SU-DHL-6 (cell line): ENCODE data around the gene SH3RF1.
A peak's percentile ranks its signal among the peaks of the same experiment; 100 is the strongest.

Experiments used
- H2AFZ ChIP-seq: fragments of 200-600 bp; sonication (generic); 2 replicates; pipeline ENCODE4 v1.6.1; 2014; ENCODE audit warnings: low read depth, mild to moderate bottlenecking, moderate library complexity, mixed read lengths, antibody characterized with exemption, low read length; ENCODE audit not compliant: severe bottlenecking
- H3F3A ChIP-seq: fragments of 200-600 bp; shearing (Covaris generic); 2 replicates; pipeline ENCODE4 v1.6.0; 2016; ENCODE audit warnings: antibody characterized with exemption, mild to moderate bottlenecking; ENCODE audit not compliant: insufficient read depth
- H3K27ac ChIP-seq: fragments of 200-600 bp; sonication (generic); 2 replicates; pipeline ENCODE4 v1.5.1; 2016; ENCODE audit warnings: low read depth, mild to moderate bottlenecking, low read length, moderate library complexity, mixed read lengths
- H3K27me3 ChIP-seq: fragments of 200-600 bp; sonication (generic), shearing (Covaris generic); 2 replicates; pipeline ENCODE4 v1.6.0; 2014; ENCODE audit warnings: mild to moderate bottlenecking, low read length
- H3K36me3 ChIP-seq: fragments of 200-600 bp; sonication (generic); 2 replicates; pipeline ENCODE4 v1.6.1; 2014; ENCODE audit warnings: mild to moderate bottlenecking, low read length, mixed read lengths
- H3K4me2 ChIP-seq: fragments of 300-600, 200-600 bp; shearing (Covaris generic), sonication (generic); 2 replicates; pipeline ENCODE4 v1.6.0; 2014; ENCODE audit warnings: low read length, low read depth, mild to moderate bottlenecking; ENCODE audit not compliant: poor library complexity, severe bottlenecking
- H3K4me3 ChIP-seq: fragments of 200-600 bp; sonication (generic); 2 replicates; pipeline ENCODE4 v1.5.1; 2014; ENCODE audit warnings: antibody characterized with exemption, low read length, mild to moderate bottlenecking, mixed read lengths; ENCODE audit not compliant: insufficient read depth, poor library complexity, severe bottlenecking
- H3K79me2 ChIP-seq: fragments of 200-600 bp; sonication (generic); 2 replicates; pipeline ENCODE4 v1.6.1; 2014; ENCODE audit warnings: mild to moderate bottlenecking, low read length, moderate library complexity; ENCODE audit not compliant: insufficient read depth
- H3K9ac ChIP-seq: fragments of 200-600 bp; sonication (generic); 2 replicates; pipeline ENCODE4 v1.7.0; 2014; ENCODE audit warnings: mild to moderate bottlenecking, low read length
- H3K9me2 ChIP-seq: fragments of 200-600 bp; sonication (generic); replicated peaks from 2 replicates; pipeline ENCODE4 v1.6.1; 2014; ENCODE audit warnings: low read length; ENCODE audit not compliant: insufficient read depth
- H3K9me3 ChIP-seq: fragments of 200-600 bp; sonication (generic); 2 replicates; pipeline ENCODE4 v1.6.1; 2014; ENCODE audit warnings: low read length, mixed read lengths; ENCODE audit not compliant: insufficient read depth
- H4K20me1 ChIP-seq: fragments of 200-600 bp; sonication (generic); 2 replicates; pipeline ENCODE4 v1.6.1; 2014; ENCODE audit warnings: low read depth, mild to moderate bottlenecking, antibody characterized with exemption, low read length, moderate library complexity, mixed read lengths
- EZH2phosphoT487 ChIP-seq: fragments of 200-600 bp; sonication (generic), shearing (Covaris generic); conservative IDR thresholded peaks from 2 replicates; pipeline ENCODE4 v1.6.1; 2018; ENCODE audit warnings: mild to moderate bottlenecking, antibody characterized with exemption, low read length, moderate library complexity, mixed read lengths
- TF ChIP-seq, protein P1 (sequence below): fragments of 200-600 bp; sonication (generic); IDR thresholded peaks from one replicate; pipeline ENCODE4 v1.5.1; 2017; ENCODE audit warnings: antibody characterized with exemption, mild to moderate bottlenecking, low read length, moderate library complexity; ENCODE audit not compliant: insufficient read depth, poor library complexity, severe bottlenecking

The SH3RF1 gene

DNA sequence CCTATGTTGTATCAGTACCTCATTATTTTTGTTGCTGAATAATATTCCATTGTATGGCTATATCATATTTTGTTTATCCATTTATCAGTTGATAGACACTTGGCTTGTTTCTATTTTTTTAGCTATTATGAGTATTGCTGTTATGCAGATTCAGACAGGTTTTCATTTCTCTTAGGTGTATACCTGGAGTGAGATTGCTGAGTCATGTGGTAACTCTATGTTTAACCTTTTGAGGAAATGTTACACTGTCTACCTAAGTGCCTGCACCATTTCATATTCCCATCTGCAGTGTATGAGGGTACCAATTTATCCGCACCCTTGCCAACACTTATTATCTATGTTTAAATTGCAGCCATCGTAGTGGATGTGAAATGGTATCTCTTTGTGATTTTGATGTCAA lies 43.0 kb upstream of the SH3RF1 start:
- H3K9ac ChIP-seq: no peak overlapping the region
- no peak overlapping the region for H3K4me3 ChIP-seq
- H3K27ac ChIP-seq: no peak overlapping the region
- no peaks in the 10 kb centered on the region for H3K27me3 ChIP-seq
- H3K36me3 ChIP-seq: no peaks in the 10 kb centered on the region
- no peaks in the 10 kb centered on the region for H3K9me3 ChIP-seq
- no peaks in the 10 kb centered on the region for H3F3A ChIP-seq
- H3K79me2 ChIP-seq: no peaks in the 10 kb centered on the region
- no peaks in the 10 kb centered on the region for H3K9me2 ChIP-seq
- no peaks in the 10 kb centered on the region for H4K20me1 ChIP-seq
- H3K4me2 ChIP-seq: no peak overlapping the region
- H2AFZ ChIP-seq: no peak overlapping the region
- TF ChIP-seq, protein P1, sequence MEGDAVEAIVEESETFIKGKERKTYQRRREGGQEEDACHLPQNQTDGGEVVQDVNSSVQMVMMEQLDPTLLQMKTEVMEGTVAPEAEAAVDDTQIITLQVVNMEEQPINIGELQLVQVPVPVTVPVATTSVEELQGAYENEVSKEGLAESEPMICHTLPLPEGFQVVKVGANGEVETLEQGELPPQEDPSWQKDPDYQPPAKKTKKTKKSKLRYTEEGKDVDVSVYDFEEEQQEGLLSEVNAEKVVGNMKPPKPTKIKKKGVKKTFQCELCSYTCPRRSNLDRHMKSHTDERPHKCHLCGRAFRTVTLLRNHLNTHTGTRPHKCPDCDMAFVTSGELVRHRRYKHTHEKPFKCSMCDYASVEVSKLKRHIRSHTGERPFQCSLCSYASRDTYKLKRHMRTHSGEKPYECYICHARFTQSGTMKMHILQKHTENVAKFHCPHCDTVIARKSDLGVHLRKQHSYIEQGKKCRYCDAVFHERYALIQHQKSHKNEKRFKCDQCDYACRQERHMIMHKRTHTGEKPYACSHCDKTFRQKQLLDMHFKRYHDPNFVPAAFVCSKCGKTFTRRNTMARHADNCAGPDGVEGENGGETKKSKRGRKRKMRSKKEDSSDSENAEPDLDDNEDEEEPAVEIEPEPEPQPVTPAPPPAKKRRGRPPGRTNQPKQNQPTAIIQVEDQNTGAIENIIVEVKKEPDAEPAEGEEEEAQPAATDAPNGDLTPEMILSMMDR: no peak
- no peak for TF ChIP-seq EZH2phosphoT487

DNA sequence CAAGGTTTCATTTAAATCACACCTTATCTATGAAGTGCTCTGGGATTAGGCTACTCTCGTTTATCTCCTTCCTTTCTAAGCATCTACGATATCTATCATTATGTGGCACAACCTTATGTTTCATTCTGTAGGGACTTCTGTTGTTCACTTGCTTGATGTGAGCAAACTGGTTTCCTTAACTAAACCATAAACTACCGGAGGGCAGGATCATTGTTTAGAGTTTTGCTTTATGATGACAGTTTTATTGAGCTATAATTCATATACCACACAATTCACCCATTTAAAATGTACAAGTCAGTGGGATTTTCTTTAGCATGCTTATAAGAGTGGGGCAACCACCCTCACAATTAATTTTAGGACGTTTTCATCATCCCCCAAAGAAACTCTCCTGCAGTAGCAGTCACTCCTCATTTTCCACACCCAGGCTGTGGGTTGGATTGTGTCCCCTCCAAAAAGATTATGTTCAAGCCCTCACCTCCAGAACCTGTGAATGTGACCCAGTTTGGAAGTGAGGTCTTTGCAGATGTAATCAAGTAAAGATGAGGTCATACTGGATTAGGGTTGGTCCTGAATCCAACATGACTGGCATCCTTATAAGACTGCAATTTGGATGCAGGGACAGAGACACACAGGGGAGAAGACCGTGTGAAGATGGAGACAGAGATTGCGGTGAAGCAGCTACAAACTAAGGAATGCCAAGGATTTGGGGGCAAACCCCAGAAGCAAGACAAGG lies 42.1 kb upstream of the SH3RF1 start:
- Histone ChIP-seq H2AFZ (no peak overlapping the region), H3K9me3 (no peaks in the 10 kb centered on the region), H3K27me3 (no peaks in the 10 kb centered on the region), H3K27ac (no peak overlapping the region), H3K79me2 (no peaks in the 10 kb centered on the region), H4K20me1 (no peaks in the 10 kb centered on the region), H3K4me3 (no peak overlapping the region), H3K9ac (no peak overlapping the region), H3K4me2 (no peak overlapping the region), H3K9me2 (no peaks in the 10 kb centered on the region), H3F3A (no peaks in the 10 kb centered on the region), H3K36me3 (no peaks in the 10 kb centered on the region)
- TF ChIP-seq EZH2phosphoT487: no peak

DNA sequence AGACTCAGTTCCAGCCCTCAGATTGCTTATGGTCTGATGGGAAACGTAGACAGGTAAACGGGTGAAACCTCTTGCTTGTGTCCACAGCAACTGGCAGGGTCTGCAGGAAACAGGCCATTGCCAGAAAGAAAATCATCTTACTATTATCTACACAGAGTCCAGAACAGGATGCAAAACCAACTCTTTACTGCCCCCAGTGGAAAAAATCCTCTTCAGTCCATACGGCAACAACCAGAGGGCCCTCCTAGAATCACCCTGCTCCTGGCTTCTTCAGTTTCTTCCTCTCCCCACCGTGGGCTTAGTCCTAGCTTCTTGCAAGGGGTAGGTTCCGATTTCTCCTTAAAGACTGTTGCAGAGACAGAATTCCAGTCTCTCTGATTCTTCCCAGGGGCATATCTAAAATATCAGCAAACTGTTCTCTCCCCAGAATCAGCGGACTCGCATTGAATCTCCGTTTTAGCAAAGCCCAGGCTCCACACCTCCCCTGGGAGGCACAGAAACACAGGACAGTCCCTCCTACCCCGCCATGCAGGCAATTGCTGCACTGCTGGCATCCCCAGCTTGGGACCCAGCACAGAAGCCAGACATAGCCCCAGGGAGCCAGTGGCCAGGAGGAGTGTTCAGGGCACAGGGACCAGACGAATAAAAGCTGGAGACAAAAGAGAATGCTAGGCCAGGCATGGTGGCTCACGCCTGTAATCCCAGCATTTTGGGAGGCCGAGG lies 41.0 kb upstream of the SH3RF1 start:
- no peaks in the 10 kb centered on the region for H3K9me2 ChIP-seq
- H3K27ac ChIP-seq: no peak overlapping the region
- no peak overlapping the region for H3K9ac ChIP-seq
- no peaks in the 10 kb centered on the region for H4K20me1 ChIP-seq
- H3F3A ChIP-seq: no peaks in the 10 kb centered on the region
- no peaks in the 10 kb centered on the region for H3K79me2 ChIP-seq
- H2AFZ ChIP-seq: no peak overlapping the region
- no peaks in the 10 kb centered on the region for H3K36me3 ChIP-seq
- no peak for TF ChIP-seq EZH2phosphoT487
- TF ChIP-seq, protein P1: peak; percentile 16
- no peaks in the 10 kb centered on the region for H3K27me3 ChIP-seq
- no peak overlapping the region for H3K4me3 ChIP-seq
- H3K9me3 ChIP-seq: no peaks in the 10 kb centered on the region
- no peak overlapping the region for H3K4me2 ChIP-seq
